WI38 (cell line): Measurements from ENCODE around the gene SH3RF1.
"Not testable (repeated sequence)": the region's sequence is repeated elsewhere in the genome, so short reads cannot be mapped to it uniquely, and the experiment has no call there.

ENCODE experiments used
- H3K4me3 ChIP-seq: 2 replicates; pipeline ENCODE4 v1.5.1; 2011; ENCODE audit warnings: low read depth, mild to moderate bottlenecking, control low read depth, low read length
- TF ChIP-seq, protein P1 (sequence below): IDR thresholded peaks from 2 replicates; pipeline ENCODE4 v1.5.1; 2012; ENCODE audit warnings: low read depth, mild to moderate bottlenecking, control low read depth, low read length

Gene SH3RF1

DNA sequence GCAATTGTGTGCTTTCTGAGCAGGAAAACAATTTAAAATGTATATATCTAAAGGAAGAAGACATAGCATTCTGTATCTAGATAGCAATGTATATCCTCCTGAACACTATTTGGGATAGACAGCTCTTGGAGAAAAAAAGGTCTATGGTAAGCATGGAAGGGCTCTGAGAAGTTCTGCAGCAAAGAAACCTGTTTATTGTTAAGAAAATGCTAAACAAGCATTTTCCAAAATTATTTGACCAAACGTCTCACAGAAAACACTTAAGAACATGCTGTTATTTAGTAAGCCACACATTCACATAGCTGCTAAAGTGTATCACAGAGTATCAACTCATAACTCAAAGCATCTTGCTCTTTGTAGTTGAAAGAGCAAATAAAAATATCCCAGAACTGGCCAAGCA is 67.9 kb downstream of the SH3RF1 start:
- no peak overlapping the region for H3K4me3 ChIP-seq
- TF ChIP-seq, protein P1, sequence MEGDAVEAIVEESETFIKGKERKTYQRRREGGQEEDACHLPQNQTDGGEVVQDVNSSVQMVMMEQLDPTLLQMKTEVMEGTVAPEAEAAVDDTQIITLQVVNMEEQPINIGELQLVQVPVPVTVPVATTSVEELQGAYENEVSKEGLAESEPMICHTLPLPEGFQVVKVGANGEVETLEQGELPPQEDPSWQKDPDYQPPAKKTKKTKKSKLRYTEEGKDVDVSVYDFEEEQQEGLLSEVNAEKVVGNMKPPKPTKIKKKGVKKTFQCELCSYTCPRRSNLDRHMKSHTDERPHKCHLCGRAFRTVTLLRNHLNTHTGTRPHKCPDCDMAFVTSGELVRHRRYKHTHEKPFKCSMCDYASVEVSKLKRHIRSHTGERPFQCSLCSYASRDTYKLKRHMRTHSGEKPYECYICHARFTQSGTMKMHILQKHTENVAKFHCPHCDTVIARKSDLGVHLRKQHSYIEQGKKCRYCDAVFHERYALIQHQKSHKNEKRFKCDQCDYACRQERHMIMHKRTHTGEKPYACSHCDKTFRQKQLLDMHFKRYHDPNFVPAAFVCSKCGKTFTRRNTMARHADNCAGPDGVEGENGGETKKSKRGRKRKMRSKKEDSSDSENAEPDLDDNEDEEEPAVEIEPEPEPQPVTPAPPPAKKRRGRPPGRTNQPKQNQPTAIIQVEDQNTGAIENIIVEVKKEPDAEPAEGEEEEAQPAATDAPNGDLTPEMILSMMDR: no peak

DNA sequence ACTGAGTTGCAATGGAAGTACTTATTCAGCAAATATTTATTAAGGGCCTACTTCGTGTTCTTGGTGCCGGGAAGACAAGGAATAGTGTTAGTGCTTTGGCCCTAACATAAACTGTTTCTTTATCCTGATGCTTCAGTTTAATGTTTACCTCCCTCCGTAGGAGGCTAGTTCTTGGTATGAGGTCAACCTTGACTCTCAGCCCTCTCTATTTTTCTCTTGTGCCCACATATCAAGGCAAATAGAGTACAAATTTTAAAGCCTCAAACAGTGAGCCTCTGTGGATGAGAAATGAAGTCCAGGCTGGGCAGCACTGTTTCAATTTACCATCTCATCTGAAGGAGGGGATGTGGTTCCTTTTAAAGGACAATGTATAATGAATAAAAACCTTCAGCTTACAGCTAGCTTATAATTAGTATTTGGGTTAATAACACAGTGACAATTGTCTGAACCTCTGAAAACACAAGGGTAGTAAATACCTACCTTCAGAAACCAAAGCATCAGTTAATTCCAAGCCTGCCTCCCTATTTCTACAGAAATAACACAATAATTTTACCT is 68.5 kb downstream of the SH3RF1 start:
- TF ChIP-seq, protein P1: no peak
- H3K4me3 ChIP-seq: no peak overlapping the region

DNA sequence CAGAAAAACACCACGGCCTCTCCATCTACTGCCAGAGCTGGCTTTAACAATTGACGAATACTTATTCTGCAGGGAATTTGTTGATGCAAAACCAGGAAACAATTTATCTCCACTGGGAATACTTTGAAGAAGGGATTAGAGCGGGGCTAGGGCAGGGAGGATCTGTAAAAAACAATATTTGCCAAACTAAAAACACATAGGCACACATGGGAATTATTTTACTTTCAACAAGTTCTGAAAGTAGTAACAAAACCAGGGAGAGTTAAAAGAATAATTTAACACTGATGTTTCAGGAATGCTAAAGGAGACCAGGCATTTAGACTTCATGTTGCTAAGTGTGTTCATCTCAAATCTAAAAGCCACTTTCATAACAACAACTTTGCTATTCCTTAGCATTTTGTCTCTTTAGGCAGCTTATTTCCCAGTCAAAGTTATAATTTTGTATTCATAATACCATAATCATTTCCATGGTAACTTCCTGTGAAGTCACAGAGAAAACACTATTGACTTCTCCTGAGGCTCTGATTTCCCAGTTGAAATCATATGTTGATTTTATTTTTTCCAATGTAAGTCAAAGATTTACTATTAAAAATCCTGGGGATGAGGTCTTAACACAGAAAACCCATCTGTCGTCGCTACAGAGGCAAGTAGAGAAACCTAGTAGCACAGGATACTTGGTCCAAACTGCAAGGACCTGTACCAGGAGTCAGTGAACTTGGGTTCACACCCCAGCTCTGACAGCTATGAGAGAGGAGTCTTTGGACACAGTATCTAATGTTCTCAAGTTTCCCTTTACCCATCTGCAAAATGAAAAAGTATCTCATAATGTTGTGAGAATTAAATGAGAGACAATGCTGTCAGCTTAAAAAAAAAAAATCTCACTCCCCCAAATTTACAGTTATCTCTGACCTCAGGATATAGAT is 69.3 kb downstream of the SH3RF1 start:
- TF ChIP-seq, protein P1: no peak
- H3K4me3 ChIP-seq: no peak overlapping the region

DNA sequence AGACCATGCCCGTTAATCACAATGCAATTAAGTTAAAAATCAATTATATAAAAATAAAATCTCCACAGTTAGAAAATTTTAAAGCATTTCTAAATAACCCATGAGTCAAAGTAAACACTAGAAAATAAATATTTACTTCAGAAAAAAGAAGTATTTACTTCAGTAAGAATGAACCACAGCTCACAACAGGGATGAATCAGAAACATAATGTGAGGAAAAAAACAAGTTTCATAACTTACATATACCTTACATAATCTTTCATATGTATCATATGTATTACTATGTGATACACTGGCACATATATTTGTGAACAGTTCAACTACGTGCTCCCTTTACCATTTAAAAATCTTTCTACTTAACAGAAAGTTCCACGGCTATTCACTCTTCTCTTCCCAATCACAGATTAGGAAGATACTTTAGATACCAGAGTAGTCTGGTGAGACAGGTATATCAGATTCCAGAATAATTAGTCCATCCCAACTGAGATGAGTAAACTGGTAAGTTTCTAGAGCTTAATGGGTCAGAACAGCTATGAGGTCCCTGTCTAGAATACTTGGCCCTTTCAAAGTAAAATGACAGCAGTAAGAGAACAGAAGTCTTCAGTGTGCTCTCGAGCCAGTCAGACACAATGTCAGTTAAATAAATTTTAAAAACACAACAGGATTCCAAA is 70.3 kb downstream of the SH3RF1 start:
- no peak overlapping the region for H3K4me3 ChIP-seq
- TF ChIP-seq, protein P1: no peak

DNA sequence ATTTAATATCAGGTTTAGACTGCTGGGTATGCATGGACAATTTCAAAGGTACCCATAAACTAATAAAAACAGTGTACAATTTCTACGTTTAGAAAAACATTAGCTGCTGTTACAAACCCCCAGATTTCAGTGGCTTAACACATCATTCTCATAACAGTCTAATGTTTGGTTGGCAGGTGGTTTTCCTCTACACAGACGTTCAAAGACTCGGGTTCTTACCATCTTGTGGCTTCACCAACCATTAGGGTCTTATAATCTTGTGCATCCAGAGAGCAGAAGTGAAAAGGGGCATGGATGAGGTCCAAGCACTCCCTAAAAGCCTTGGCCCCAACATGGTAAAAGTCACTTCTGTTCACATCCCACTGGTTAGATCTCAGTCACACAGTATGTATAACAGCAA is 71.6 kb downstream of the SH3RF1 start:
- no peak overlapping the region for H3K4me3 ChIP-seq
- TF ChIP-seq, protein P1: no peak

DNA sequence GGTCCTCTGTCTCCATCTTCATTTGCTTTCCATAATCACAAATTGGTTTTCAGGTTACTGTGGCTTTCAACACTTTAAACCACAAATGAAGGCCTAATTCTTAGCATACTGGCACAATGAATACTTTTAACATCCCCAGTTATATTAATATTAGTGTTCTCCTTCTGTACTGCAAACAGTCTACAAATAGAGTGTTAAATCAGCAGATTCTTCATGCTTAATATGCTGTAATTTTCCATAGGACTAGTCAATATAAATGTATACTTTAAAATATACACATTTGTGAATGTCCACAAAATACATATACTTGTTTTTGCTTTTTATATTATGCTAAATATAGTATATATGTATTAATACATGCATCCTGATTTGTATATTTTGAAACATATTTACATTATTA is 72.6 kb downstream of the SH3RF1 start:
- H3K4me3 ChIP-seq: no peak overlapping the region
- TF ChIP-seq, protein P1: no peak

DNA sequence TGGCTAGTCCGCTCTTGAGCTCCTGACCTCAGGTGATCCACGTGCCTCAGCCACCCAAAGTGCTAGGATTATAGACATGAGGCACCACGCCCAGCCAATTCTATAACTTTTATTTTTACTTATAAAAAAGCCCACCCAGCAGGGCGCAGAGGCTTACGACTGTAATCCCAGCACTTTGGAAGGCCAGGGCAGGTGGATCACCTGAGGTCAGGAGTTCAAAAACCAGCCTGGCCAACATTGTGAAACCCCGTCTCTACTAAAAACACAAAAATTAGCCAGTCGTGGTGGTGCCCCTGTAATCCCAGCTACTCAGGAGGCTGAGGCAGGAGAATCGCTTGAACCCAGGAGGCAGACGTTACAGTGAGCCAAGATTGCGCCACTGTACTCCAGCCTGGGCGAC is 73.5 kb downstream of the SH3RF1 start:
- not testable (repeated sequence) for H3K4me3 ChIP-seq
